Amniotic stem cell (primary cell): ENCODE data around the gene EML2.
"Not testable (repeated sequence)": the region's sequence is repeated elsewhere in the genome, so short reads cannot be mapped to it uniquely, and the experiment has no call there.

ENCODE experiments used
- DNase-seq: peaks from one replicate; lab custom pipeline; 2025; lab: John Stamatoyannopoulos, UW

Gene EML2, protein sequence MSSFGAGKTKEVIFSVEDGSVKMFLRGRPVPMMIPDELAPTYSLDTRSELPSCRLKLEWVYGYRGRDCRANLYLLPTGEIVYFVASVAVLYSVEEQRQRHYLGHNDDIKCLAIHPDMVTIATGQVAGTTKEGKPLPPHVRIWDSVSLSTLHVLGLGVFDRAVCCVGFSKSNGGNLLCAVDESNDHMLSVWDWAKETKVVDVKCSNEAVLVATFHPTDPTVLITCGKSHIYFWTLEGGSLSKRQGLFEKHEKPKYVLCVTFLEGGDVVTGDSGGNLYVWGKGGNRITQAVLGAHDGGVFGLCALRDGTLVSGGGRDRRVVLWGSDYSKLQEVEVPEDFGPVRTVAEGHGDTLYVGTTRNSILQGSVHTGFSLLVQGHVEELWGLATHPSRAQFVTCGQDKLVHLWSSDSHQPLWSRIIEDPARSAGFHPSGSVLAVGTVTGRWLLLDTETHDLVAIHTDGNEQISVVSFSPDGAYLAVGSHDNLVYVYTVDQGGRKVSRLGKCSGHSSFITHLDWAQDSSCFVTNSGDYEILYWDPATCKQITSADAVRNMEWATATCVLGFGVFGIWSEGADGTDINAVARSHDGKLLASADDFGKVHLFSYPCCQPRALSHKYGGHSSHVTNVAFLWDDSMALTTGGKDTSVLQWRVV

GRCh38 chr19:45638930-45639729, at the start of gene EML2:
TSS of gene EML2 (minus strand) at chr19:45639397. CDS start at chr19:45639376, 21 bp downstream.
- DNase-seq, result no peak

- DNase-seq, result no peak
Measured at GRCh38 chr19:45687599-45687998, 48.4 kb upstream of the EML2 start.

GRCh38 chr19:45685045-45685444, 45.8 kb upstream of the EML2 start:
- not testable (repeated sequence) for DNase-seq

DNA sequence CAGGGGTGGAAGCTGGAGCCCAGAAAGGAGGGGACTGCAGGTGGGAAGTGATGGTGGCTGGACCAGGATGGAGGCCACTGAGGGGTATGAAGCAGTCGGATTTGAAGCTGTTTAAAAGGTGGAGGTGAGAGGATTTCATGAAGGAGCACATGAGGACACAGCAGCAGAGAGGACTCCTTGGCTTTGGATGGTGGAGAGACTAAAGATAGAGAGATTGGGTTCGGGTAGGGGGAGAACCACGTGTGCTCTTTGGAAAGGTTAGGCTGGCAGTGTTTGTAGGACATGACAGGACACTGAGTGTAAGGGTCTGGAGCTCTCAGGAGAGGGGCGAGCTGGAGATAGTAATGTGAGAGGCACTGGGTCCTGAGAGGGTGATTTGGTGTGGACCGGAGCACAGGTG, 43.7 kb upstream of the EML2 start:
- DNase-seq, result no peak

DNA sequence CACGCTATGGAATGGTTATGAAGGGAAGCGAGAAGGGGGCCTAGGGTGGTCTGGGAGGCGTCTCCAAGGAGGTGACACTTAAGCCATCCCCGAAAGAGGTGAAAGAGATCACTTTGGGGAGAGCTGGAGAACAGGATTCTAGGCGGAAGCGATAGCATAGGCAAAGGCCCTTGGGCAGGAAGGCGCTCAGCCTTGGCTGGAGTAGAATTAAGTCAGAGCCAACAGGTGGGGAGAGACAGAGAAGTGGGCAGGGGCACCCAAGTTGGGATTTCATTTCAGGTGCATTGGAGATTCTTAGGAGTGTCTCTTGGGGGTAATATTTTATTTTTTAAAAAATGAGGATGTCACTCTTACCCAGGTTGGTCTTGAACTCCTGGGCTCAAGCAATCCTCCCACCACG, 42.9 kb upstream of the EML2 start:
- no peak for DNase-seq

DNA sequence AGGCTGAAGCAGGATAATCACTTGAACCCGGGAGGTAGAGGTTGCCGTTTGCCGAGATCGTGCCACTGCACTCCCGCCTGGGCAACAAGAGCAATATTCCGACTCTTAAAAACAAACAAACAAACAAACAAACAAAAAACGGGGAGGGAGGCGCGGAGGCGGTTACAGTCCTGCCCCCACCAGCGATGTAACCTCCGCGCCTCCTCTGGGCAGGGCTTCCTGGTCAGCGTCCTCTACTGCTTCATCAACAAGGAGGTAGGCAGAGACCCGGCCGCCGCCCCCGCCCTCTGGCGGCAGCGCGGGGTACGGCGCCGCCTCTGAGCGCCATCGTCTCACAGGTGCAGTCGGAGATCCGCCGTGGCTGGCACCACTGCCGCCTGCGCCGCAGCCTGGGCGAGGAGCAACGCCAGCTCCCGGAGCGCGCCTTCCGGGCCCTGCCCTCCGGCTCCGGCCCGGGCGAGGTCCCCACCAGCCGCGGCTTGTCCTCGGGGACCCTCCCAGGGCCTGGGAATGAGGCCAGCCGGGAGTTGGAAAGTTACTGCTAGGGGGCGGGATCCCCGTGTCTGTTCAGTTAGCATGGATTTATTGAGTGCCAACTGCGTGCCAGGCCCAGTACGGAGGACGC, 42.3 kb upstream of the EML2 start:
- peak; percentile 19 for DNase-seq

GRCh38 chr19:45677351-45678230, 38.4 kb upstream of the EML2 start:
- DNase-seq, result no peak

- no peak for DNase-seq
Measured at GRCh38 chr19:45676851-45677263, 37.7 kb upstream of the EML2 start.

- DNase-seq, result no peak
Measured at GRCh38 chr19:45674946-45675345, 35.7 kb upstream of the EML2 start.

DNA sequence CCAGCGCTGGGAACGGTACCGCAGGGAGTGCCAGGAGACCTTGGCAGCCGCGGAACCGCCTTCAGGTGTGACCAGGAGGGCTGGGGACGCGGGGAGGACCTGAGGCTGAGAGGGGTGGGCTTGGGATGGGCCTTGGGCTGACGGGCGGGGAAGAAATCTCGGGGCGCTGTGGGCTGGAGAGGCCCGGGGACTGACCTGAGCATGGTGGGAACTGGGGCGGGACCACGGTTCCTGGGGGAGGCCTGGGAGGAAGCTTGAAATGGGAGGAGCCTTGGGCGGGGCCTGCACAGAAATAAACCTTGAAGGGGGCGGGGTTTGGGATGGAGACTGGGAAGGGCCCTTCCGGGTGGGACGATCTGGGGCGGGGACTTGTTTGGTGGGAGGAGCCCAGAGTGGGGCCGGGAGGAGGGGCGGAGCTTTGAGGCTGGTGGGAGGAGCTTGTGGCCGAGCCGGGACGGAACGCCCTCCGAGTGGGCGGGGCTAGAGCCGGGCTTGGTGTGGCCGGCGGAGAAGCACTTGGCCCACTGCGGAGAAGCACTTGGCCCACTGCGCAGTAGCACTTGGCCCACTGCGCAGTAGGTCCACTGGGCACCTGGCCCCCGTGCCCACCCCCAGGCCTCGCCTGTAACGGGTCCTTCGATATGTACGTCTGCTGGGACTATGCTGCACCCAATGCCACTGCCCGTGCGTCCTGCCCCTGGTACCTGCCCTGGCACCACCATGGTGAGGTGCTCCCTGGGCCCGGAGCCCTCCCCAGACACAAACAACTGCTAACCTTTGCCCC, 31.7 kb upstream of the EML2 start:
- peak; percentile 49 for DNase-seq

- no peak for DNase-seq
Measured at GRCh38 chr19:45668342-45668871, 29.2 kb upstream of the EML2 start.

- no peak for DNase-seq
Measured at GRCh38 chr19:45667620-45668341, 28.6 kb upstream of the EML2 start, which contains the start of gene GIPR. TSS of gene GIPR (plus strand) at chr19:45668221. CDS start at chr19:45669521, 1,300 bp downstream.

- DNase-seq, result no peak
Measured at GRCh38 chr19:45664575-45664974, 25.4 kb upstream of the EML2 start.

DNA sequence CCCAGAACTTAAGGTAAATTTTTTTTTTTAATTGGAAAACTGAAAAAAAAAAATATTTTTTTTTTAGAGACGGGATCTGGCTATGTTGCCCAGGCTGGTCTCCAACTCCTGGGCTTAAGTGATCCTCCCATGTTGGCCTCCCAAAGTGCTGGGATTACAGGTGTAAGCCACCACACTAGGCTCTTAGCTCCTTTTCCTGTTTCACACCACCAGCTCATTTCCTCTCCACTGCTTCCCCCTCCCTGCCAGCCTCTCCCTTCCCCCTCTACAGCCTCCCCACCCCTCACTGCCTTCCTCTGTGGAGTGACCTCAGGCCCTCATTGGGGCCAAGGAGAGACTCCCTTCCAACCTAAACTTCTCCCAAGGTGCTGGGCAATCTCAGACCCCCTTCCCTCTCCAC, 24.6 kb upstream of the EML2 start:
- no peak for DNase-seq

- no peak for DNase-seq
Measured at GRCh38 chr19:45660636-45661035, 21.4 kb upstream of the EML2 start.

- DNase-seq, result no peak
Measured at GRCh38 chr19:45659096-45659729, 20.0 kb upstream of the EML2 start.

DNA sequence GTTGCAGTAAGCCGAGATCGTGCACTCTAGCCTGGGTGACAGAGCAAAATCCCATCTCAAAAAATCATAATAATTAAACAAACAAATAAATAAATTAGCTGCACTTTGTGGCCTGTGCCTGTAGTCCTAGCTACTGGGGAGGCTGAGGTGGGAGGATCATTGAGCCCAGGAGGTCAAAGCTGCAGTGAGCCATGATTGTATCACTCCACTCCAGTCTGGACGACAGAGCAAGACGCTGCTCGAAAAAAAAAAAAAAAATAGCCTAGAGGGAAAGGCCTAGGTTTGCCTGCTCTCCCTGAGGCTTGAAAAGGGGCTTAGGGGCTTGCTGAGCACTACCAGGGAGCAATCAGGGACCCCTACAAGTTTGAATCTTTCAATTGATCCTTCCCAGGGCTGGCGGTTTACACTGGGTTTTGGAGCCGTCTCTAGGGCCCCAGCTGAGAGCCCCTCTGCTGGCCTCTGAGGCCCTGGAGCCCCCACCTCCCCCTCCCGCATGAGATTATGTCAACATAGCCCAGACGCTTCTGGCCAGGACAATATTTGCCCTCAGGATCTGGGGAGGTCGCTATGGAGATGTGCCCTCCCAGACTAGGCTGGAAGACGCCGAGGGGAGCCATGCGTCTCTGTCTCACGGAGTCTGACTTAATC, 18.4 kb upstream of the EML2 start:
- no peak for DNase-seq

DNA sequence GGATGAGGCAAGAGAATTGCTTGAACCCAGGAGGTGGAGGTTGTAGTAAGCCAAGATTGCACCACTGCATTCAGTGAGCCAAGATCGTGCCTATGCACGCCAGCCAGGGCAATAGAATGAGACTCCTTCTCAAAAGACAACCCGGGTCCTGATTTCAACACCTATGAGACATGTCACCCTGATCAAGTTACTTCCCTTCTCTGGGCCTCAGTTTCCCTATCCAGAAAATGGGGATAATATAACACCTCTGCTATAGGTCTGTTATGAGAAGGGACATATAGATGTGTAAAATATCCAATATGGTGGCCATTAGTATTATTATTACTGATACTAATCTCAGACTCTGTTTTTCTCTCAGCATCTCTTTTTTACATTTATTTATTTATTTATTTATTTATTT, 15.9 kb upstream of the EML2 start:
- DNase-seq, result no peak
